K562 (cell line): ENCODE data around the gene SCFD2. TPM values are rescaled to one million over a fixed set of nuclear protein-coding genes. Genes with fewer than 3 reads are reported as not detected.

Source experiments
- ETS2 ChIP-seq: IDR thresholded peaks from 2 replicates; pipeline ENCODE4 v1.6.1; 2016; ENCODE audit warnings: borderline replicate concordance, missing genetic modification characterization, mild to moderate bottlenecking, moderate library complexity, missing compliant biosample characterization; ENCODE audit not compliant: poor library complexity, severe bottlenecking
- FOXM1 ChIP-seq, 2 experiments: fragments of 450-650 bp in 1 of 2; sonication (generic) in 1 of 2; formaldehyde crosslinking in 1 of 2; IDR thresholded peaks; 2 replicates each; pipeline versions ENCODE4 v1.6.1 to v1.9.0; 2017 to 2022; ENCODE audit warnings: low read depth in 2 of 2, mild to moderate bottlenecking in 2 of 2, missing genetic modification reagents in 1 of 2, moderate library complexity in 1 of 2
- HNRNPH1 ChIP-seq: fragments of 200-400 bp; formaldehyde crosslinking; optimal IDR thresholded peaks from 2 replicates; pipeline ENCODE3; 2017; ENCODE audit warnings: low read depth, mild to moderate bottlenecking, low read length, moderate library complexity
- KLF10 ChIP-seq: fragments of 250-450 bp; sonication (Bioruptor Pico); IDR thresholded peaks from 2 replicates; pipeline ENCODE4 v1.6.1; 2021; ENCODE audit warnings: matching md5 sums
- MECOM ChIP-seq: fragments of 250-450 bp; sonication (Bioruptor Pico); IDR thresholded peaks from 2 replicates; pipeline ENCODE4 v1.8.0; 2022; ENCODE audit warnings: inconsistent platforms
- MEIS2 ChIP-seq: fragments of 450-650 bp; IDR thresholded peaks from 2 replicates; pipeline ENCODE4 v1.6.1; 2014; ENCODE audit warnings: mild to moderate bottlenecking; ENCODE audit not compliant: partially characterized antibody
- PHF8 ChIP-seq: fragments of 200-600 bp; sonication (generic); IDR thresholded peaks from 2 replicates; pipeline ENCODE4 v1.6.1; 2012; ENCODE audit warnings: mixed run types, mild to moderate bottlenecking, inconsistent platforms, low read length, moderate library complexity, borderline replicate concordance
- PHTF2 ChIP-seq: fragments of 250-450 bp; sonication (Bioruptor Pico); IDR thresholded peaks from 2 replicates; pipeline ENCODE4 v1.5.0; 2021; ENCODE audit warnings: mild to moderate bottlenecking
- POLR2B ChIP-seq: fragments of 450-650 bp; IDR thresholded peaks from 2 replicates; pipeline ENCODE4 v1.6.1; 2018; ENCODE audit warnings: low read depth; ENCODE audit not compliant: partially characterized antibody
- RAD21 ChIP-seq, 2 experiments: fragments of 250-450 bp in 1 of 2; fragments of 450-650 bp in 1 of 2; sonication (Bioruptor Pico) in 1 of 2; formaldehyde crosslinking in 1 of 2; IDR thresholded peaks in 1 of 2; conservative IDR thresholded peaks in 1 of 2; 2 replicates each; pipeline versions ENCODE4 v1.4.0 to v1.8.0; 2020 to 2022; ENCODE audit warnings: mild to moderate bottlenecking in 2 of 2, moderate library complexity in 1 of 2
- RCOR1 ChIP-seq, 2 experiments: IDR thresholded peaks; 2 replicates each; pipeline ENCODE4 v1.6.1; 2012; ENCODE audit warnings: low read depth in 2 of 2, low read length in 2 of 2, borderline replicate concordance in 1 of 2, improper control_type of control experiment in 1 of 2
- TAF7 ChIP-seq: fragments of 450-650 bp; IDR thresholded peaks from 2 replicates; pipeline ENCODE4 v1.6.1; 2016; ENCODE audit warnings: missing genetic modification characterization, missing compliant biosample characterization
- ZBTB9 ChIP-seq: fragments of 450-650 bp; formaldehyde crosslinking; IDR thresholded peaks from 2 replicates; pipeline ENCODE4 v1.4.0; 2020; ENCODE audit warnings: mild to moderate bottlenecking, moderate library complexity
- ZNF316 ChIP-seq: fragments of 450-650 bp; IDR thresholded peaks from 2 replicates; pipeline ENCODE4 v1.6.1; 2016
- ZNF41 ChIP-seq: fragments of 250-450 bp; sonication (Bioruptor Pico); conservative IDR thresholded peaks from 2 replicates; pipeline ENCODE4 v1.4.0; 2020; ENCODE audit warnings: mild to moderate bottlenecking
- ZNF444 ChIP-seq: fragments of 250-450 bp; sonication (Bioruptor Pico); IDR thresholded peaks from 2 replicates; pipeline ENCODE4 v1.4.0; 2020; ENCODE audit warnings: mild to moderate bottlenecking, moderate library complexity
- ZNF57 ChIP-seq: fragments of 450-650 bp; formaldehyde crosslinking; IDR thresholded peaks from 2 replicates; pipeline ENCODE4 v1.4.0; 2020; ENCODE audit warnings: mild to moderate bottlenecking, moderate library complexity
- ZNF639 ChIP-seq, 2 experiments: fragments of 200-800 bp in 1 of 2; sonication (Bioruptor generic) in 1 of 2; sonication (generic) in 1 of 2; formaldehyde crosslinking in 1 of 2; IDR thresholded peaks in 1 of 2; conservative IDR thresholded peaks in 1 of 2; 2 replicates each; pipeline versions ENCODE4 v1.5.0 to v1.6.1; 2016 to 2020; ENCODE audit warnings: missing compliant biosample characterization in 1 of 2, missing genetic modification characterization in 1 of 2, missing genetic modification reagents in 1 of 2
- ZNF695 ChIP-seq: fragments of 450-650 bp; formaldehyde crosslinking; IDR thresholded peaks from 2 replicates; pipeline ENCODE4 v1.4.0; 2020; ENCODE audit warnings: mild to moderate bottlenecking, moderate library complexity
- ZNF766 ChIP-seq: fragments of 200-800 bp; sonication (Bioruptor generic); conservative IDR thresholded peaks from 2 replicates; pipeline ENCODE4 v1.6.1; 2016; ENCODE audit warnings: missing genetic modification characterization, missing compliant biosample characterization
- polyA plus RNA-seq, 8 experiments: library from polyadenylated mRNA; depleted of rRNA in 4 of 8; stranded (reverse) in 5 of 8; unstranded in 3 of 8; fragments of >200 nt; fragmentation: Nextera tagmentation in 2 of 8; fragmentation: Illumina TruSeq in 1 of 8; extraction: Ambion mirVana in 2 of 8; extraction: Trizol in 1 of 8; gene quantifications; 2 replicates each; pipeline versions ENCODE4 v1.2.1 to v1.2.3, GENCODE V29; 2011 to 2014; ENCODE audit warnings: inconsistent platforms in 1 of 8, missing spikeins in 1 of 8
- total RNA-seq, 7 experiments: library from RNA; depleted of rRNA in 6 of 7; stranded (reverse); fragments of >200 nt in 6 of 7; fragmentation: Illumina TruSeq in 2 of 7; extraction: Trizol in 2 of 7; gene quantifications; 2 replicates each; pipeline versions ENCODE4 v1.2.1 to v1.2.3, GENCODE V29; 2011 to 2021; ENCODE audit warnings: low replicate concordance in 1 of 7
- TF ChIP-seq, protein P1 (sequence below): fragments of 450-650 bp; IDR thresholded peaks from 2 replicates; pipeline ENCODE4 v1.7.0; 2016; ENCODE audit warnings: borderline replicate concordance
- TF ChIP-seq, protein P2 (sequence below): sonication (generic); formaldehyde crosslinking; IDR thresholded peaks from 2 replicates; pipeline ENCODE4 v1.8.1; 2023; ENCODE audit warnings: mild to moderate bottlenecking, missing genetic modification reagents, moderate library complexity

The SCFD2 gene
- total and polyA plus RNA-seq, 9 of the 15 experiments (the other 6 are each of a cell fraction or from before 2014, with no cell fraction given), result 5.7 to 30.3 (median 22.8) TPM

- TF ChIP-seq TAF7, result no peak
- peak; percentile 25; the same call in 1 of the 2 replicates for TF ChIP-seq MECOM
- no peak for TF ChIP-seq ZNF766
- no peak for TF ChIP-seq PHF8
- TF ChIP-seq ETS2 (tag), result no peak
- TF ChIP-seq, protein P1, sequence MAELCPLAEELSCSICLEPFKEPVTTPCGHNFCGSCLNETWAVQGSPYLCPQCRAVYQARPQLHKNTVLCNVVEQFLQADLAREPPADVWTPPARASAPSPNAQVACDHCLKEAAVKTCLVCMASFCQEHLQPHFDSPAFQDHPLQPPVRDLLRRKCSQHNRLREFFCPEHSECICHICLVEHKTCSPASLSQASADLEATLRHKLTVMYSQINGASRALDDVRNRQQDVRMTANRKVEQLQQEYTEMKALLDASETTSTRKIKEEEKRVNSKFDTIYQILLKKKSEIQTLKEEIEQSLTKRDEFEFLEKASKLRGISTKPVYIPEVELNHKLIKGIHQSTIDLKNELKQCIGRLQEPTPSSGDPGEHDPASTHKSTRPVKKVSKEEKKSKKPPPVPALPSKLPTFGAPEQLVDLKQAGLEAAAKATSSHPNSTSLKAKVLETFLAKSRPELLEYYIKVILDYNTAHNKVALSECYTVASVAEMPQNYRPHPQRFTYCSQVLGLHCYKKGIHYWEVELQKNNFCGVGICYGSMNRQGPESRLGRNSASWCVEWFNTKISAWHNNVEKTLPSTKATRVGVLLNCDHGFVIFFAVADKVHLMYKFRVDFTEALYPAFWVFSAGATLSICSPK, result no peak
- no peak for TF ChIP-seq ZNF639 (CRISPR knock-in tag; conservative IDR thresholded peaks at IDR 0.05 in 1 of 2, IDR thresholded peaks at IDR 0.05 in 1 of 2)
- TF ChIP-seq MEIS2, result peak; percentile 70
- no peak for TF ChIP-seq ZNF695 (CRISPR knock-in tag)
- no peak for TF ChIP-seq POLR2B
- no peak for TF ChIP-seq PHTF2 (CRISPR knock-in tag)
- no peak for TF ChIP-seq KLF10 (CRISPR knock-in tag)
- peak in 1 of 2 experiments; percentile 85; a peak in 2 of 4 replicates for TF ChIP-seq RCOR1 (IDR thresholded peaks at IDR 0.05; ENCODE audit: borderline replicate concordance in 1 of 2, low read depth in 2 of 2, low read length in 2 of 2)
- no peak for TF ChIP-seq HNRNPH1
- no peak for TF ChIP-seq ZBTB9 (CRISPR knock-in tag)
- no peak for TF ChIP-seq ZNF444 (CRISPR knock-in tag)
- TF ChIP-seq ZNF57 (CRISPR knock-in tag), result no peak
- TF ChIP-seq FOXM1 (IDR thresholded peaks at IDR 0.05; ENCODE audit: low read depth), result peak; percentile 79
- no peak for TF ChIP-seq FOXM1 (CRISPR knock-in tag; IDR thresholded peaks at IDR 0.05; ENCODE audit: low read depth)
- no peak for TF ChIP-seq ZNF41 (CRISPR knock-in tag)
- TF ChIP-seq, protein P2, sequence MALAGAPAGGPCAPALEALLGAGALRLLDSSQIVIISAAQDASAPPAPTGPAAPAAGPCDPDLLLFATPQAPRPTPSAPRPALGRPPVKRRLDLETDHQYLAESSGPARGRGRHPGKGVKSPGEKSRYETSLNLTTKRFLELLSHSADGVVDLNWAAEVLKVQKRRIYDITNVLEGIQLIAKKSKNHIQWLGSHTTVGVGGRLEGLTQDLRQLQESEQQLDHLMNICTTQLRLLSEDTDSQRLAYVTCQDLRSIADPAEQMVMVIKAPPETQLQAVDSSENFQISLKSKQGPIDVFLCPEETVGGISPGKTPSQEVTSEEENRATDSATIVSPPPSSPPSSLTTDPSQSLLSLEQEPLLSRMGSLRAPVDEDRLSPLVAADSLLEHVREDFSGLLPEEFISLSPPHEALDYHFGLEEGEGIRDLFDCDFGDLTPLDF (CRISPR knock-in tag), result no peak
- TF ChIP-seq RAD21 (CRISPR knock-in tag; conservative IDR thresholded peaks at IDR 0.05 in 1 of 2, IDR thresholded peaks at IDR 0.05 in 1 of 2), result no peak
- TF ChIP-seq ZNF316, result peak; percentile 88
Observed at GRCh38 chr4:53186714-53187358, 179.0 kb downstream of the SCFD2 start (continued).
